Erythroblast (primary cell): Measurements from ENCODE around the gene RASEF.

ENCODE experiments used
- GATA1 ChIP-seq: IDR thresholded peaks from 2 replicates; pipeline ENCODE4 v1.6.1; 2011; ENCODE audit warnings: low read depth, mild to moderate bottlenecking, control low read depth, low read length, moderate library complexity
- POLR2A ChIP-seq: IDR thresholded peaks from 2 replicates; pipeline ENCODE4 v1.6.1; 2011; ENCODE audit warnings: mild to moderate bottlenecking, low read length

DNA sequence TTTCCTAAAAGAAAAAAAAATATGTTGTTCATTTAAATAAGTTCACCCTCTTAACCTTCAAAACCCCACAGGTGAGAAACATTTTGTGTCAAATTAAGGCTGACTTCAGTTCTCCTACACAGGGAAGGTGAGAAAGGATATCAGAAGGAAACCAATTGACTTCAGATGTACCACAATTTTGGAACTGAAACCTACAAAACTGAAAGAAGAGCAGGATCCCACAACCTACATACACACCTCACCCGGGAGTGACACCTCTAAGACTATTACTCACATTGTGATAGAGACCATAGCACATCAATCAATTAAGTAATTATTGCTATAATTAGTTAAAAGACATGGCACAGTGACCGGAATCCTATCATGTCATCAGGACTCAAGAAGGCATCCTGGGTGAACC lies 47.0 kb downstream of the RASEF start:
- TF ChIP-seq POLR2A (no peak), GATA1 (no peak)
